ENCODE data around the gene TRIM41. TPM values are rescaled to one million over a fixed set of nuclear protein-coding genes. Genes with fewer than 3 reads are reported as not detected.

The TRIM41 gene
- total and polyA plus RNA-seq, 2 of the 13 experiments (the other 11 are each of a cell fraction or from before 2014, with no cell fraction given): 10.2 to 16.7 TPM

GRCh38 chr5:181187500-181188213 lies 35.4 kb upstream of the TRIM41 start (continued):
- TF ChIP-seq, protein P1, sequence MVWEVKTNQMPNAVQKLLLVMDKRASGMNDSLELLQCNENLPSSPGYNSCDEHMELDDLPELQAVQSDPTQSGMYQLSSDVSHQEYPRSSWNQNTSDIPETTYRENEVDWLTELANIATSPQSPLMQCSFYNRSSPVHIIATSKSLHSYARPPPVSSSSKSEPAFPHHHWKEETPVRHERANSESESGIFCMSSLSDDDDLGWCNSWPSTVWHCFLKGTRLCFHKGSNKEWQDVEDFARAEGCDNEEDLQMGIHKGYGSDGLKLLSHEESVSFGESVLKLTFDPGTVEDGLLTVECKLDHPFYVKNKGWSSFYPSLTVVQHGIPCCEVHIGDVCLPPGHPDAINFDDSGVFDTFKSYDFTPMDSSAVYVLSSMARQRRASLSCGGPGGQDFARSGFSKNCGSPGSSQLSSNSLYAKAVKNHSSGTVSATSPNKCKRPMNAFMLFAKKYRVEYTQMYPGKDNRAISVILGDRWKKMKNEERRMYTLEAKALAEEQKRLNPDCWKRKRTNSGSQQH (CRISPR knock-in tag; IDR thresholded peaks at IDR 0.05; ENCODE audit: low read depth): no peak
- TF ChIP-seq ZNF253 (CRISPR knock-in tag; IDR thresholded peaks at IDR 0.05; ENCODE audit: borderline replicate concordance): 0 out of 2 replicates have a peak, but pooled peaks have one; percentile 51
- no peak for TF ChIP-seq CHCHD3 (CRISPR knock-in tag; IDR thresholded peaks at IDR 0.05)
- no peak for TF ChIP-seq KMT2B (CRISPR knock-in tag; IDR thresholded peaks at IDR 0.05)
- TF ChIP-seq KDM2A (CRISPR knock-in tag; IDR thresholded peaks at IDR 0.05; ENCODE audit: borderline replicate concordance, low read depth): peak; percentile 78
- TF ChIP-seq DMTF1 (CRISPR knock-in tag; IDR thresholded peaks at IDR 0.05): 0 out of 2 replicates have a peak, but pooled peaks have one; percentile 61
- TF ChIP-seq MAFF (IDR thresholded peaks at IDR 0.05; ENCODE audit: low read depth, low read length): no peak
- peak; percentile 46; the same call in 1 of the 2 replicates for TF ChIP-seq RXRB (CRISPR knock-in tag; IDR thresholded peaks at IDR 0.05; ENCODE audit: borderline replicate concordance)
- no peak for TF ChIP-seq E2F2 (CRISPR knock-in tag; IDR thresholded peaks at IDR 0.05; ENCODE audit: borderline replicate concordance)
- no peak for TF ChIP-seq ZNF747 (CRISPR knock-in tag; IDR thresholded peaks at IDR 0.05; ENCODE audit: borderline replicate concordance)
- TF ChIP-seq NFIC (IDR thresholded peaks at IDR 0.05; ENCODE audit: low read length): no peak
- TF ChIP-seq, protein P2, sequence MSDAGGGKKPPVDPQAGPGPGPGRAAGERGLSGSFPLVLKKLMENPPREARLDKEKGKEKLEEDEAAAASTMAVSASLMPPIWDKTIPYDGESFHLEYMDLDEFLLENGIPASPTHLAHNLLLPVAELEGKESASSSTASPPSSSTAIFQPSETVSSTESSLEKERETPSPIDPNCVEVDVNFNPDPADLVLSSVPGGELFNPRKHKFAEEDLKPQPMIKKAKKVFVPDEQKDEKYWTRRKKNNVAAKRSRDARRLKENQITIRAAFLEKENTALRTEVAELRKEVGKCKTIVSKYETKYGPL (CRISPR knock-in tag; IDR thresholded peaks at IDR 0.05): no peak
- TF ChIP-seq NR2C2 (CRISPR knock-in tag; IDR thresholded peaks at IDR 0.05; ENCODE audit: borderline replicate concordance): 0 out of 2 replicates have a peak, but pooled peaks have one; percentile 52
- TF ChIP-seq ZNF547 (CRISPR knock-in tag; IDR thresholded peaks at IDR 0.05): peak; percentile 70; the same call in 1 of the 2 replicates
- TF ChIP-seq ZNF331 (CRISPR knock-in tag; IDR thresholded peaks at IDR 0.05): peak; percentile 59; the same call in 1 of the 2 replicates
- 0 out of 2 replicates have a peak, but pooled peaks have one; percentile 3 for TF ChIP-seq PLSCR1 (CRISPR knock-in tag; IDR thresholded peaks at IDR 0.05; ENCODE audit: borderline replicate concordance)
- TF ChIP-seq HMGA1 (CRISPR knock-in tag; conservative IDR thresholded peaks at IDR 0.05): no peak
- peak; percentile 73; the same call in 1 of the 2 replicates for TF ChIP-seq FOXC1 (CRISPR knock-in tag; IDR thresholded peaks at IDR 0.05; ENCODE audit: borderline replicate concordance)
- TF ChIP-seq U2AF1 (optimal IDR thresholded peaks at IDR 0.05; ENCODE audit: low read depth, low read length): peak; percentile 79
- peak; percentile 95 for TF ChIP-seq SSRP1 (CRISPR knock-in tag; IDR thresholded peaks at IDR 0.05)
- TF ChIP-seq ZNF224 (CRISPR knock-in tag; IDR thresholded peaks at IDR 0.05): 0 out of 2 replicates have a peak, but pooled peaks have one; percentile 16
- TF ChIP-seq HNRNPUL1 (IDR thresholded peaks at IDR 0.05; ENCODE audit: low read depth, low read length): no peak
- peak; percentile 23 for TF ChIP-seq ADNP (CRISPR knock-in tag; IDR thresholded peaks at IDR 0.05)
